IPS-20b (cell line): ENCODE results near the gene HSPG2.
"Not testable (repeated sequence)": the region's sequence is repeated elsewhere in the genome, so short reads cannot be mapped to it uniquely, and the experiment has no call there.

ENCODE experiments used
- H3K27ac ChIP-seq: one replicate; pipeline ENCODE4 v1.5.1; 2013; ENCODE audit warnings: low read length
- H3K27me3 ChIP-seq: 2 replicates; pipeline ENCODE4 v1.6.1; 2013; ENCODE audit warnings: mild to moderate bottlenecking, low read length, inconsistent platforms; ENCODE audit not compliant: insufficient read depth
- H3K36me3 ChIP-seq: 2 replicates; pipeline ENCODE4 v1.6.1; 2013; ENCODE audit warnings: low read depth, mild to moderate bottlenecking, inconsistent platforms, low read length, moderate library complexity; ENCODE audit not compliant: insufficient read depth
- H3K4me1 ChIP-seq: 2 replicates; pipeline ENCODE4 v1.6.1; 2013; ENCODE audit warnings: mild to moderate bottlenecking, control low read depth, inconsistent platforms, low read length, moderate library complexity; ENCODE audit not compliant: insufficient read depth
- H3K4me3 ChIP-seq: 2 replicates; pipeline ENCODE4 v1.5.1; 2013; ENCODE audit warnings: mild to moderate bottlenecking, low read length, inconsistent platforms
- H3K9ac ChIP-seq: 2 replicates; pipeline ENCODE4 v1.6.1; 2013; ENCODE audit warnings: low read depth, mild to moderate bottlenecking, inconsistent platforms, low read length, moderate library complexity
- H3K9me3 ChIP-seq: 2 replicates; pipeline ENCODE4 v1.6.1; 2013; ENCODE audit warnings: mild to moderate bottlenecking, low read depth, low read length, inconsistent platforms; ENCODE audit not compliant: insufficient read depth

The HSPG2 gene

DNA sequence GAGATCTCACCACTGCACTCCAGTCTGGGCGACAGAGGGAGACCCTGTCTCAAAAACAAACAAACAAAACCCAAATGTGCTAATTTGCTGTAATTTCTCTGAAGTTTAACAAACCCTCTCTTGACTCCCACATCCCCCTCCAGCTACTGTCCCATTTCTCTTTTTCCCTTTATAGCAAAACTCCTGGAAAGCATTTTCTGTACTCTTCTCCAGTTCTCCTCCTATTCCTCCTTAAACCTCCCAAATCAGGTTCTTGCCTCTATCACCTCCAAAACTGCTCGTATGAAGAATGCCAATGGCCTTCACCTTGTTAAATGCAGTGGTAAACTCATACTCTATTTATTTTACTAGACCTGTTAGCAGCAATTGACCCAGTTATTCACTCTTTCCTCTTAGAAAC, 150.5 kb downstream of the HSPG2 start:
- Histone ChIP-seq H3K27me3 (no peaks in the 10 kb centered on the region), H3K36me3 (no peaks in the 10 kb centered on the region), H3K9ac (no peak overlapping the region), H3K9me3 (no peaks in the 10 kb centered on the region), H3K4me3 (no peak overlapping the region), H3K4me1 (peaks cover 4% of the 10 kb centered on the region; the same call in 1 of the 2 replicates), H3K27ac (no peak overlapping the region)

DNA sequence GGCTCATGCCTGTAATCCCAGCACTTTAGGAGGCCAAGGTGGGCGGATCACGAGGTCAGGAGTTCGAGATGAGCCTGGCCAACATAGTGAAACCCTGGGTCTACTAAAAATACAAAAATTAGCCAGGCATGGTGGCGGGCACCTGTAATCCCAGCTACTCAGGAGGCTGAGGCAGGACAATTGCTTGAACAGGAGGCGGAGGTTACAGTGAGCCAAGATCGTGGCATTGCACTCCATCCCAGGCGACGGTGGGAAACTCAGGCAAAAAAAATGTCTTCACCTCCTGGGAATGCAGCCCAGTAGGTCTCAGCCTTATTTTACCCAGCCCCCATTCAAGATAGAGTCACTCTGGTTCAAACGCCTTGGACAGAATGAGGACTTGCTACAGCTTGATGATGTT, 151.3 kb downstream of the HSPG2 start:
- not testable (repeated sequence) for H3K9me3 ChIP-seq, H3K36me3 ChIP-seq, H3K9ac ChIP-seq, H3K27me3 ChIP-seq, H3K4me1 ChIP-seq, H3K27ac ChIP-seq, H3K4me3 ChIP-seq

DNA sequence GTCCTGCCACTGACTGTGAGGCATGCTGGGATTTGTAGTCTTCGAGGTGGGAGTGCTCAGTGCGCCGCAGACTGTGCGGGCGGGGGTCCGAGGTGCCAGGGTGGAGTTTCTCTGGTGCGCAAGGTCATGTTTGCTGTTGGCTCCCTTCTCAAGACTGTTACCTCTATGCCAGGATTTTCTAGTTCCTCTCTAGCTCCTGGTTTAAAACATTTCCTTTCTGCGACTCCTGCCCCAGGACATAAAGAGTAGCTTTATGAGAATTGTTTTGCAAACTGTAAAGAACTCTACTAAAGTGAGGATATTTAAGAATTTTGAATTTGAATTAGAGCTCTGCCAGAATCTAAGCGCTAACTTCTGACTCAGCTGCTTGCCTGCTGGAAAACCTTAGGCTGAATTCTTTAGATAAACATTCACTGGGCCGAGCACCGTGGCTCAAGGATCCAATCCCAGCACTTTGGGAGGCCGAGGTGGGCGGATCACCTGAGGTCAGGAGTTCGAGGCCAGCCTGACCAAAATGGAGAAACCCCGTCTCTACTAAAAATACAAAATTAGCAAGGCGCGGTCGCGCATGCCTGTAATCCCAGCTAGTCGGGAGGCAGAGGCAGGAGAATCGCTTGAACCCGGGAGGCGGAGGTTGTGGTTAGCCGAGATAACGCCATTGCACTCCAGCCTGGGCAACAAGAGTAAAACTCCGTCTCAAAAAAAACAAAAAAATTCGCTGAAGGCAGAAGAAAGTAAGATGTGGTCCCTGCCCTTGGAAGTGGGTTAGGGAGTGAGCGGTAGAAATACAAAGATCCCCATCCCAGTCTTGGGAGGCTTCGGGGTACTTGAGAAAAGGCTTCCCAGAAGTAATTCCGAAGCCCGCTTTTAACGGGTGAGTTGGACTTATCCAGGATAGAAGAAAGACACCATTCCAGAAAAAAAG, 153.2 kb downstream of the HSPG2 start:
- Histone ChIP-seq H3K9me3 (no peaks in the 10 kb centered on the region), H3K9ac (peak overlapping the region; percentile 100; the same call in 1 of the 2 replicates), H3K27me3 (no peaks in the 10 kb centered on the region), H3K4me1 (peaks cover 2% of the 10 kb centered on the region), H3K27ac (peak overlapping the region; percentile 100), H3K4me3 (peak overlapping the region; percentile 99; the same call in 1 of the 2 replicates), H3K36me3 (no peaks in the 10 kb centered on the region)

- peak within 1 kb of the TSS; percentile 99 for H3K4me3 ChIP-seq
- H3K36me3 ChIP-seq, result no peaks in the 10 kb centered on the region
- no peaks in the 10 kb centered on the region for H3K9me3 ChIP-seq
- H3K4me1 ChIP-seq, result peaks cover 2% of the 10 kb centered on the region
- H3K9ac ChIP-seq, result peak within 1 kb of the TSS; percentile 100
- H3K27ac ChIP-seq, result peak within 1 kb of the TSS; percentile 100
- no peaks in the 10 kb centered on the region for H3K27me3 ChIP-seq
Observed at GRCh38 chr1:21782868-21783678, 154.0 kb downstream of the HSPG2 start, which contains the start of gene USP48. Gene USP48, minus strand, starts transcription at chr1:21783149. Its CDS starts 192 bp downstream, at chr1:21782957.

DNA sequence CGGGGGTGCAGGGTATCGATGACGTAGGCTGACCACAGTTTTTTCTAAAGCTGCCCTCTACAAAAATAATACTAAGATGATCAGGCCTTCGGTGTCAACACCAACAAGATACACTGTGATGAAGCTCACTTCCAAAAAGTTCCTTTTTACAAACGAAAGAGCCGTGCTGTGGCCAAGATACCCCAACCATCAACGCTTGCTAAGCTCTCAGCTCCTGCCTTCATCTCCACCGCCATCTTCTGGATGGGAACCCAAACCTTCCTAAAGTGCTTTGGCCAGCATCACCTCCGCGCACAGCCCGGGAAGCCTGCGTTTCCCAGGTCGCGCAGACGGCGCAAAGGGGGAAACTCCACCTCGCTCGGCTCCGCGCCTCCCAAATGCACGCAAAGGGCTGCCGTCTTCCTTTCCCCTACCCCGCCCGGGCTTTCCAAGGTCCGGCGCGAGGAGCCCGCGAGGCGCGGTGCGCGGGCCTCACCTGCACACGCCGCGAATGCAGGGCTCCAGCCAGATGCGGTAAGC, 154.7 kb downstream of the HSPG2 start:
- H3K4me3 ChIP-seq, result peak overlapping the region; percentile 99
- no peaks in the 10 kb centered on the region for H3K9me3 ChIP-seq
- no peaks in the 10 kb centered on the region for H3K36me3 ChIP-seq
- H3K27me3 ChIP-seq, result no peaks in the 10 kb centered on the region
- peaks cover 2% of the 10 kb centered on the region for H3K4me1 ChIP-seq
- H3K27ac ChIP-seq, result peak overlapping the region; percentile 2
- peak overlapping the region; percentile 100 for H3K9ac ChIP-seq

DNA sequence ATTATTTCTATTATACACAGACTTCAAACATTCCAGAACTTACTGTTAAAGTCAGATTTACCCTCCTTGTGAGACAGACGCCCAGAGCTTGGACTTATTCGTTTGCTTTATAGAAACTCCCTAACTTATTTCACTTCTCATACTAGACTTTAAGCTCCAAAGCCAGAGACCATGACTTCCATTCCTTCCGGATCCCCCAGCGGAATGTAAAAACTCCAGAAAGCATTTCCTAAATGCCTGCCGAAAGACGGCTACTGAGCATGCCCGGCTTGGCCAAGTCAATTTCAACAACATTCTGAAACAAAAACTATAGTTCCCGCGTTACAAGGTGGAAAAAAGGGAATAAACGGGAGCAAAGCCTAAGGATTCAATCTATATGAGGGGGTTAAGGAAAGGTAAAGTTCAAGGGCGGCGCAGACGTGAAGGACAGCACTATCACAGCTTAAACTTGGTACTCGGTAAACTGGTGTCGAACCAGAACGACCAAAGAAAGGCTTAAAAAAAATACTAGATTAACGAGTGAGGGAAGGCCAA, 155.2 kb downstream of the HSPG2 start:
- Histone ChIP-seq H3K9me3 (no peaks in the 10 kb centered on the region), H3K27me3 (no peaks in the 10 kb centered on the region), H3K27ac (peak overlapping the region; percentile 42), H3K4me3 (peak overlapping the region; percentile 99), H3K36me3 (no peaks in the 10 kb centered on the region), H3K4me1 (peaks cover 2% of the 10 kb centered on the region), H3K9ac (peak overlapping the region; percentile 100)

- Histone ChIP-seq H3K27ac (no peak overlapping the region), H3K4me3 (no peak overlapping the region), H3K4me1 (peaks cover 2% of the 10 kb centered on the region)
Observed at GRCh38 chr1:21779613-21780521, 157.2 kb downstream of the HSPG2 start.

GRCh38 chr1:21778405-21778727, 158.7 kb downstream of the HSPG2 start:
- H3K4me1 ChIP-seq, result peaks cover 2% of the 10 kb centered on the region; the same call in 1 of the 2 replicates
- no peaks in the 10 kb centered on the region for H3K36me3 ChIP-seq

More at GRCh38 chr1:21779613-21780521, 157.2 kb downstream of the HSPG2 start:
- Histone ChIP-seq H3K9me3 (no peaks in the 10 kb centered on the region), H3K36me3 (no peaks in the 10 kb centered on the region), H3K27me3 (no peaks in the 10 kb centered on the region), H3K9ac (no peak overlapping the region)

GRCh38 chr1:21776925-21777324, 160.2 kb downstream of the HSPG2 start:
- not testable (repeated sequence) for H3K4me1 ChIP-seq, H3K4me3 ChIP-seq, H3K9me3 ChIP-seq, H3K36me3 ChIP-seq, H3K27me3 ChIP-seq, H3K27ac ChIP-seq, H3K9ac ChIP-seq

More at GRCh38 chr1:21778405-21778727, 158.7 kb downstream of the HSPG2 start:
- Histone ChIP-seq H3K9ac (no peak overlapping the region), H3K9me3 (no peaks in the 10 kb centered on the region), H3K27ac (no peak overlapping the region), H3K4me3 (no peak overlapping the region), H3K27me3 (no peaks in the 10 kb centered on the region)

- Histone ChIP-seq H3K27ac (no peak overlapping the region), H3K9ac (no peak overlapping the region), H3K36me3 (no peaks in the 10 kb centered on the region), H3K4me1 (peaks cover 2% of the 10 kb centered on the region; the same call in 1 of the 2 replicates), H3K9me3 (no peaks in the 10 kb centered on the region), H3K4me3 (no peak overlapping the region), H3K27me3 (no peaks in the 10 kb centered on the region)
Observed at GRCh38 chr1:21775985-21776562, 161.0 kb downstream of the HSPG2 start.
